LNCaP clone FGC (cell line): ENCODE data around the gene RIOK2.

Experiments used
- DNase-seq: peaks from one replicate; pipeline ENCODE4 v3.0.0-alpha.2; 2011; ENCODE audit warnings: low read depth
- H3K4me3 ChIP-seq: 2 replicates; pipeline ENCODE4 v1.5.1; 2011; ENCODE audit warnings: mild to moderate bottlenecking, low read depth, low read length, control low read depth
- CTCF ChIP-seq: IDR thresholded peaks from 2 replicates; pipeline ENCODE4 v1.5.1; 2012; ENCODE audit warnings: mild to moderate bottlenecking; ENCODE audit not compliant: control insufficient read depth, insufficient read depth; ENCODE audit errors: extremely low read depth

Gene RIOK2

GRCh38 chr5:97223596-97223995 is 40.5 kb upstream of the RIOK2 start:
- DNase-seq = no peak
- no peak for TF ChIP-seq CTCF
- no peak overlapping the region for H3K4me3 ChIP-seq

GRCh38 chr5:97209343-97209742 is 26.3 kb upstream of the RIOK2 start:
- no peak for DNase-seq
- H3K4me3 ChIP-seq = no peak overlapping the region
- no peak for TF ChIP-seq CTCF

GRCh38 chr5:97208714-97209113 is 25.7 kb upstream of the RIOK2 start:
- H3K4me3 ChIP-seq = no peak overlapping the region
- TF ChIP-seq CTCF = no peak
- DNase-seq = no peak

GRCh38 chr5:97208184-97208713 is 25.2 kb upstream of the RIOK2 start:
- H3K4me3 ChIP-seq = no peak overlapping the region
- no peak for TF ChIP-seq CTCF
- DNase-seq = no peak

GRCh38 chr5:97194366-97194765 is 11.3 kb upstream of the RIOK2 start:
- TF ChIP-seq CTCF = no peak
- no peak overlapping the region for H3K4me3 ChIP-seq
- no peak for DNase-seq

- H3K4me3 ChIP-seq = no peak overlapping the region
These were observed 10.3 kb upstream of the RIOK2 start for GRCh38 chr5:97193355-97193688.

More at GRCh38 chr5:97193355-97193688, 10.3 kb upstream of the RIOK2 start:
- no peak for TF ChIP-seq CTCF
- DNase-seq = no peak
